HFFc6 (cell line): ENCODE measurements around the gene ITPRIPL1. TPM values are rescaled to one million over a fixed set of nuclear protein-coding genes. Genes with fewer than 3 reads are reported as not detected.

Source experiments
- DNase-seq: peaks from one replicate; pipeline ENCODE4 v3.0.0-alpha.2; 2018
- H3K27ac Mint-ChIP-seq: 2 replicates; pipeline ENCODE4 v1.8.0; 2020; ENCODE audit warnings: mild to moderate bottlenecking, mixed read lengths
- H3K27me3 Mint-ChIP-seq: 2 replicates; pipeline ENCODE4 v1.8.0; 2021; ENCODE audit warnings: mild to moderate bottlenecking, moderate library complexity, mixed read lengths; ENCODE audit not compliant: insufficient read depth
- H3K36me3 Mint-ChIP-seq: 2 replicates; pipeline ENCODE4 v1.8.0; 2021; ENCODE audit warnings: low read depth, mixed read lengths
- H3K4me1 Mint-ChIP-seq: 2 replicates; pipeline ENCODE4 v1.8.0; 2020; ENCODE audit warnings: low read depth, mixed read lengths
- H3K4me3 Mint-ChIP-seq: 2 replicates; pipeline ENCODE4 v1.8.0; 2020; ENCODE audit warnings: mild to moderate bottlenecking, moderate library complexity, mixed read lengths
- H3K9me3 Mint-ChIP-seq: 2 replicates; pipeline ENCODE4 v1.8.0; 2020; ENCODE audit warnings: mild to moderate bottlenecking, mixed read lengths
- total RNA-seq, 6 experiments: library from RNA; stranded (reverse); fragmentation: NEBNext Ultra II Directional; extraction: Animal tissue kit (Norgen Biotek cat#: 25700); gene quantifications; 2 replicates in 1 of 6; 3 replicates in 5 of 6; pipeline ENCODE4 v1.2.3, GENCODE V29; 2021
- TF ChIP-seq, protein P1 (sequence below): fragments of 200-600 bp; sonication (generic); IDR thresholded peaks from 2 replicates; pipeline ENCODE4 v1.5.0; 2021; ENCODE audit warnings: antibody characterized with exemption, mild to moderate bottlenecking

The ITPRIPL1 gene
- total RNA-seq, 6 experiments from 2014 or later, result 0.55 to 1.2 (median 0.94) TPM

- Mint-ChIP-seq H3K4me1 (peaks cover 20% of the 10 kb centered on the region; the same call in 1 of the 2 replicates), H3K27me3 (no peaks in the 10 kb centered on the region), H3K9me3 (no peaks in the 10 kb centered on the region), H3K27ac (no peak overlapping the region; the same call in 1 of the 2 replicates), H3K4me3 (no peak overlapping the region), H3K36me3 (peaks cover 12% of the 10 kb centered on the region; the same call in 1 of the 2 replicates)
- no peak for DNase-seq
- TF ChIP-seq, protein P1, sequence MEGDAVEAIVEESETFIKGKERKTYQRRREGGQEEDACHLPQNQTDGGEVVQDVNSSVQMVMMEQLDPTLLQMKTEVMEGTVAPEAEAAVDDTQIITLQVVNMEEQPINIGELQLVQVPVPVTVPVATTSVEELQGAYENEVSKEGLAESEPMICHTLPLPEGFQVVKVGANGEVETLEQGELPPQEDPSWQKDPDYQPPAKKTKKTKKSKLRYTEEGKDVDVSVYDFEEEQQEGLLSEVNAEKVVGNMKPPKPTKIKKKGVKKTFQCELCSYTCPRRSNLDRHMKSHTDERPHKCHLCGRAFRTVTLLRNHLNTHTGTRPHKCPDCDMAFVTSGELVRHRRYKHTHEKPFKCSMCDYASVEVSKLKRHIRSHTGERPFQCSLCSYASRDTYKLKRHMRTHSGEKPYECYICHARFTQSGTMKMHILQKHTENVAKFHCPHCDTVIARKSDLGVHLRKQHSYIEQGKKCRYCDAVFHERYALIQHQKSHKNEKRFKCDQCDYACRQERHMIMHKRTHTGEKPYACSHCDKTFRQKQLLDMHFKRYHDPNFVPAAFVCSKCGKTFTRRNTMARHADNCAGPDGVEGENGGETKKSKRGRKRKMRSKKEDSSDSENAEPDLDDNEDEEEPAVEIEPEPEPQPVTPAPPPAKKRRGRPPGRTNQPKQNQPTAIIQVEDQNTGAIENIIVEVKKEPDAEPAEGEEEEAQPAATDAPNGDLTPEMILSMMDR, result no peak
These were observed 29.4 kb downstream of the ITPRIPL1 start for GRCh38 chr2:96354492-96354891.

DNA sequence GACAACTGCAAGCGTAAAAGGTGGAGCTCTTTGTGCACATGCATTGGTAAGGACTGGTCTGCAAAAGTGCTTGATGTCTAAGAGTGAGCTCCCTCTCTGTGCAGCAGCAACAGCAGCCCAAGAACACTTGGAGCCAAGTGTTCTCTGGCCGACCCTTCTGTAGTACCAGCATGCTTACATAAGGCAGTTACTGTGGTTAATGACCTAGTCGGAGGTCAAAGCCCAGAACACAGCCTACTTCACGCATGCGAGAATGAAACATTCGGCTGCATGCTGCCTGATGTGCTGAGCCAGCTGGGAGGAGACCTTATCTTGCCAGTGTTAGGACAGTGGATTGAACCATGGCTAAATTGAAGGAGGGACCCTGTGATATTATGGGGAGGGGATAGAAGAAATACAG, 31.8 kb downstream of the ITPRIPL1 start:
- DNase-seq, result no peak
- peaks cover 12% of the 10 kb centered on the region; the same call in 1 of the 2 replicates for H3K36me3 Mint-ChIP-seq
- no peaks in the 10 kb centered on the region for H3K27me3 Mint-ChIP-seq
- peaks cover 20% of the 10 kb centered on the region; the same call in 1 of the 2 replicates for H3K4me1 Mint-ChIP-seq
- TF ChIP-seq, protein P1, result no peak
- no peaks in the 10 kb centered on the region for H3K9me3 Mint-ChIP-seq
- no peak overlapping the region for H3K4me3 Mint-ChIP-seq
- no peak overlapping the region for H3K27ac Mint-ChIP-seq

DNA sequence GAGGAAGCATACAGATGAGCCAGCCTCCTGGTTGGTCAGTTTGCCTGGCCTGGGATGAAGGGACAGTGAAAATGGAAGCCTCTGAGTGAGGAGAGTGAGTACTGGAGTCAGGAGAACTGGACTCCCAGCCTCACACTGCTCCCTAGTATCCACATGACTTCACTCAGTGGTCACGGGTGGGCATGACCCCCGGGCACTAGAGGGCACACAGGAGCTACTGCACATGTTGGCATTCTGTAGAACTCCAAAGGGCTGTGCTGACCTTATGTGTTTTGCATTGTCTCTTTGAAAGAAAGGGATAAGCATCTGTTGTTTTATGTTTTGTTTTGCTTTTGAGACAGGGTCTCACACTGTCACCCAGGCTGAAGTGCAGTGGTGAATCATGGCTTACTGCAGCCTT, 34.2 kb downstream of the ITPRIPL1 start:
- TF ChIP-seq, protein P1, result 0 out of 2 replicates have a peak, but pooled peaks have one; percentile 28
- no peak for DNase-seq
- no peak overlapping the region for H3K27ac Mint-ChIP-seq
- H3K4me3 Mint-ChIP-seq, result no peak overlapping the region
- peaks cover 18% of the 10 kb centered on the region; the same call in 1 of the 2 replicates for H3K36me3 Mint-ChIP-seq
- no peaks in the 10 kb centered on the region for H3K9me3 Mint-ChIP-seq
- H3K4me1 Mint-ChIP-seq, result no peaks in the 10 kb centered on the region
- H3K27me3 Mint-ChIP-seq, result no peaks in the 10 kb centered on the region

DNA sequence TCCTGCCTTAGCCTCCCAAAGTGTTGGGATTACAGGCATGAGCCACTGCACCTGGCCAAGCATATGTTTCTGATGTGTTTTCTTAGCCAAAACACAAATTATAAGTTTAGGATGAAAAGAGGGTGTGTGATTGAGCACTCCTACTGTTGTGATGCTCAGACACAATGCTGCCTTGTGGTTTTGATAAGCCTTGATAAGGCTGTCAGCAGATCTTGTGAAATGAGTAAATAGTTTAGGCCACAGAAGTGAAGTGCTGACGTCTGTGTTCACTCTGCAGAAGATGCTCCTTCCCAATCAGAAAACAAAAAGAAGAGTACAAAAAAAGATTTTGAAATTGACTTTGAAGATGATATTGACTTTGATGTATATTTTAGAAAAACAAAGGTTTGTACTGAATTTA, 34.7 kb downstream of the ITPRIPL1 start:
- Mint-ChIP-seq H3K27me3 (no peaks in the 10 kb centered on the region), H3K9me3 (no peaks in the 10 kb centered on the region), H3K27ac (no peak overlapping the region; the same call in 1 of the 2 replicates), H3K4me3 (no peak overlapping the region), H3K4me1 (no peaks in the 10 kb centered on the region), H3K36me3 (peaks cover 12% of the 10 kb centered on the region; the same call in 1 of the 2 replicates)
- no peak for DNase-seq
- TF ChIP-seq, protein P1, result no peak

DNA sequence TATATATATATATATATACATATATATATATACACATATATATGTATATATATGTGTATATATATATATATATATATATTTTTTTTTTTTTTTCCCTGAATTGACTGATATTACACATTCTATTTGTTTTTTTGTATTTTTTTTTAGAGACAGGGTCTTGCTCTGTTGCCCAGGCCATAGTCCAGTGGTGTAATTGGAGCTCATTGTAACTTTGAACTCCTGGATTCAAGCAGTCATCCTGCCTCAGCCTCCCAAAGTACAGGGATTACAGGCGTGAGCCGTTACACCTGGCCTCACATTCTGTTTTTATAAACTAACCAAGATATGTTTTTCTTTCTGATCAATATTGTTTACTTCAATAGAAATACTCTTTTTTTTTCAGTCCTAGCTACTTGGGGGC, 36.6 kb downstream of the ITPRIPL1 start:
- H3K4me1 Mint-ChIP-seq, result no peaks in the 10 kb centered on the region
- no peaks in the 10 kb centered on the region for H3K9me3 Mint-ChIP-seq
- H3K4me3 Mint-ChIP-seq, result no peak overlapping the region
- no peak overlapping the region for H3K27ac Mint-ChIP-seq
- TF ChIP-seq, protein P1, result no peak
- peaks cover 12% of the 10 kb centered on the region; the same call in 1 of the 2 replicates for H3K36me3 Mint-ChIP-seq
- H3K27me3 Mint-ChIP-seq, result no peaks in the 10 kb centered on the region
- no peak for DNase-seq
